Middle frontal gyrus (tissue), 1 donor: ENCODE results near the gene ACIN1.

Experiments used
- DNase-seq: peaks from one replicate; pipeline ENCODE4 v3.0.0-alpha.2; 2015; ENCODE audit warnings: low spot score; ENCODE audit errors: extremely low spot score

Gene ACIN1

GRCh38 chr14:23057757-23058653 lies 36.9 kb downstream of the ACIN1 start:
- peak; percentile 77 for DNase-seq

GRCh38 chr14:23056956-23057756 lies 37.8 kb downstream of the ACIN1 start, which contains the start of gene CDH24:
TSS of gene CDH24 (minus strand) at chr14:23057520. CDS start at chr14:23055733, 1,787 bp downstream.
- DNase-seq: no peak

GRCh38 chr14:23056145-23056955 lies 38.6 kb downstream of the ACIN1 start:
- no peak for DNase-seq

- DNase-seq: no peak
Observed at GRCh38 chr14:23055621-23056144, 39.3 kb downstream of the ACIN1 start.

- no peak for DNase-seq
Observed at GRCh38 chr14:23055147-23055550, 39.8 kb downstream of the ACIN1 start.

- DNase-seq: no peak
Observed at GRCh38 chr14:23054000-23054811, 40.7 kb downstream of the ACIN1 start.

GRCh38 chr14:23053426-23053825 lies 41.5 kb downstream of the ACIN1 start:
- DNase-seq: no peak

- DNase-seq: no peak
Observed at GRCh38 chr14:23052671-23053070, 42.3 kb downstream of the ACIN1 start.

- no peak for DNase-seq
Observed at GRCh38 chr14:23052182-23052623, 42.7 kb downstream of the ACIN1 start.

GRCh38 chr14:23051141-23052057 lies 43.5 kb downstream of the ACIN1 start:
- no peak for DNase-seq

GRCh38 chr14:23049011-23049410 lies 45.9 kb downstream of the ACIN1 start:
- no peak for DNase-seq

GRCh38 chr14:23047751-23048693 lies 46.9 kb downstream of the ACIN1 start:
- no peak for DNase-seq

GRCh38 chr14:23047034-23047634 lies 47.8 kb downstream of the ACIN1 start:
- no peak for DNase-seq

GRCh38 chr14:23045419-23046357 lies 49.2 kb downstream of the ACIN1 start:
- DNase-seq: no peak

GRCh38 chr14:23044840-23045239 lies 50.1 kb downstream of the ACIN1 start:
- DNase-seq: no peak

GRCh38 chr14:23043754-23044153 lies 51.2 kb downstream of the ACIN1 start:
- no peak for DNase-seq
